ENCODE data around the gene SBF1. TPM values are rescaled to one million over a fixed set of nuclear protein-coding genes. Genes with fewer than 3 reads are reported as not detected.

The SBF1 gene
- total RNA-seq, 4 donors from 2014 or later, result 92.5 to 137 (median 115) TPM

DNA sequence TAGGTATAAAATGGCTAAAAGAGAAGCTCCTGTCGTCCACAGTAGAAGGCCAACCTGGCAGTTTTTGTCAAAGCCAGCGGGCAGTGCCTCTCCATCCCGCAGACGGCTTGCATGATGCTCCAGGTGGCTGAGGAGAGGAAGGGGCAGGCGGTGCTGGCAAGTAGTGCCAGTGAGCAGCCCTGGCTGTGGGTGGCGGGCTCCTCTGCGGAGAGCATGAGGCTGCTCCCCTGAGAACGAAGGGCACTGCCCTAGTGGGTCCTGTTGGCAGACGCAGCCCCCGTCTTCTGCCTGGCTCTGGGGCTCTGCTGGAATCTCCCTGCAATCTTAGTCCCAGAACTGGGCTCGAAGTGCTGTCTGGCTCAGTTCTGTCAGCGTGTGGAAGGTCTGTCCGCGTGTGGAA is 50.9 kb downstream of the SBF1 start:
- TF ChIP-seq EP300 (IDR thresholded peaks at IDR 0.05) (no peak), POLR2A (IDR thresholded peaks at IDR 0.05) (no peak), POLR2AphosphoS5 (IDR thresholded peaks at IDR 0.05) (no peak)
- TF ChIP-seq, protein P1, sequence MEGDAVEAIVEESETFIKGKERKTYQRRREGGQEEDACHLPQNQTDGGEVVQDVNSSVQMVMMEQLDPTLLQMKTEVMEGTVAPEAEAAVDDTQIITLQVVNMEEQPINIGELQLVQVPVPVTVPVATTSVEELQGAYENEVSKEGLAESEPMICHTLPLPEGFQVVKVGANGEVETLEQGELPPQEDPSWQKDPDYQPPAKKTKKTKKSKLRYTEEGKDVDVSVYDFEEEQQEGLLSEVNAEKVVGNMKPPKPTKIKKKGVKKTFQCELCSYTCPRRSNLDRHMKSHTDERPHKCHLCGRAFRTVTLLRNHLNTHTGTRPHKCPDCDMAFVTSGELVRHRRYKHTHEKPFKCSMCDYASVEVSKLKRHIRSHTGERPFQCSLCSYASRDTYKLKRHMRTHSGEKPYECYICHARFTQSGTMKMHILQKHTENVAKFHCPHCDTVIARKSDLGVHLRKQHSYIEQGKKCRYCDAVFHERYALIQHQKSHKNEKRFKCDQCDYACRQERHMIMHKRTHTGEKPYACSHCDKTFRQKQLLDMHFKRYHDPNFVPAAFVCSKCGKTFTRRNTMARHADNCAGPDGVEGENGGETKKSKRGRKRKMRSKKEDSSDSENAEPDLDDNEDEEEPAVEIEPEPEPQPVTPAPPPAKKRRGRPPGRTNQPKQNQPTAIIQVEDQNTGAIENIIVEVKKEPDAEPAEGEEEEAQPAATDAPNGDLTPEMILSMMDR (IDR thresholded peaks at IDR 0.05), result no peak
- no peak for DNase-seq (ENCODE audit: low spot score in 2 of 2)
- H3K4me3 ChIP-seq, result no peak overlapping the region
- peaks cover 85% of the 10 kb centered on the region for H3K36me3 ChIP-seq
- H3K9me3 ChIP-seq, result no peaks in the 10 kb centered on the region
- H3K4me1 ChIP-seq, result no peaks in the 10 kb centered on the region
- no peaks in the 10 kb centered on the region for H3K27me3 ChIP-seq
- H3K27ac ChIP-seq, result no peak overlapping the region
- WGBS, result 94% methylated on average over 14 of the region's 14 CpGs

DNA sequence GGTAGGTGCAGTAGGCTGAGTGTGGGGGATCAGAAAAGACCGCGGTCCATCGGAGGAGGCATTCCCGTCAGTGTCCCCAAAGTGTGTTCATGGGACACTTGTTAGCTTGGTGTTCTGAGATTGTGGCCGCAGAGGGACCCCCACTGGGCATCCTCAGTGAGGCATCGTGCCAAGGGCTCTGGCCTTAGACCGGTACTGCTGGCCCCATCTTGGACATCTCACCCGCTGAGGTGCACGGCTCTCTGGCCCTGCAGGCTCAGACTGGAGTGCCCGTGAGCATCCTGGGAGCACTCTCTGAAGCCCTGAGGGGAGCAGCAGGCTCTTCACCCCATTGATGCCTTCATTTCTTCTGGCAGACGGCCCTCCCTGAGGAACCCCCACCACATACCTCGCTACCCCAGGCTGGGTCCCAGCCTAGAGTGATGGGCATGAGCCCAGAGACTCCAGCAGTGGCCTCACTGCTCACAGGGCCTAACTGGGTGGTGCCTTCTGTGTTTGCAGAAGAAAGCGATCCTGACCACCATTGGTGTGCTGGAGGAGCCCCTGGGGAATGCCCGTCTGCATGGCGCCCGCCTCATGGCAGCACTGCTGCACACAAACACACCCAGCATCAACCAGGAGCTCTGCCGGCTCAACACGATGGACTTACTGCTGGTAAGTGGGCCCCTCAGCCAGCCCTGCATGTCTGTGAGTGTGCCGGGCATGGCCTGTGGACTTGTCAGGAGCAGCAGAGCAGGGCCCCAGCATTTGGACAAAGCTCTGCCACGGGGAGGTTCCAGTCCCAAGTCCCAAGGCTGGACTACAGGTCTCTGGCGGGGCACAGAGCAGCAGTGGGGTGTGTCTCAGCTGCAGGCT is 51.6 kb downstream of the SBF1 start:
- H3K36me3 ChIP-seq, result peaks cover 85% of the 10 kb centered on the region
- no peak for DNase-seq (ENCODE audit: low spot score in 2 of 2)
- WGBS, result 93% methylated on average over 18 of the region's 21 CpGs
- no peaks in the 10 kb centered on the region for H3K27me3 ChIP-seq
- H3K27ac ChIP-seq, result no peak overlapping the region
- H3K4me1 ChIP-seq, result no peaks in the 10 kb centered on the region
- no peak for TF ChIP-seq POLR2AphosphoS5 (IDR thresholded peaks at IDR 0.05)
- TF ChIP-seq EP300 (IDR thresholded peaks at IDR 0.05), result no peak
- TF ChIP-seq, protein P1 (IDR thresholded peaks at IDR 0.05), result no peak
- no peak for TF ChIP-seq POLR2A (IDR thresholded peaks at IDR 0.05)
- no peaks in the 10 kb centered on the region for H3K9me3 ChIP-seq
- H3K4me3 ChIP-seq, result no peak overlapping the region

DNA sequence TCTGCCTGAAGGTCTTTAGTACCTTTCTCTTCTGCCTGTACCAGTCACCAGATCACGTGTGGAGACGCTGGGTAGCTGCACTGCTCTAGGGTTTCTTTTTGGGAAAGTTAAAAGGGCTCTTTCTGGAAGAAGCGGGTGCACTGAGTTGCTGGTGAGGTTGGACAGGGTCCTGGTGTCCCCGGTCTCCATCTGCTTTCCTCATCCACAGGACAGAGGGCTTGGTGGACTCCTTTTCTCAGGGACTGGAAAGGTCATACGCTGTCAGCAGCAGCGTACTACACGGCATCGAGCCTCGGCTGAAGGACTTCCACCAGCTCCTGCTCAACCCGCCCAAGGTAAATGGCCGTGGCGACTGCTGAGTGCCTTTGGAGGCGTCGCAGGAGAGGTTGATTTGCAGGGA is 52.8 kb downstream of the SBF1 start:
- 94% methylated on average over 9 of the region's 14 CpGs for WGBS
- H3K27me3 ChIP-seq, result no peaks in the 10 kb centered on the region
- no peak for TF ChIP-seq POLR2AphosphoS5 (IDR thresholded peaks at IDR 0.05)
- no peak for TF ChIP-seq POLR2A (IDR thresholded peaks at IDR 0.05)
- no peak for TF ChIP-seq EP300 (IDR thresholded peaks at IDR 0.05)
- TF ChIP-seq, protein P1 (IDR thresholded peaks at IDR 0.05), result no peak
- no peak for DNase-seq (ENCODE audit: low spot score in 2 of 2)
- no peak overlapping the region for H3K27ac ChIP-seq
- no peak overlapping the region for H3K4me3 ChIP-seq
- H3K36me3 ChIP-seq, result peaks cover 88% of the 10 kb centered on the region
- no peaks in the 10 kb centered on the region for H3K4me1 ChIP-seq
- H3K9me3 ChIP-seq, result no peaks in the 10 kb centered on the region

DNA sequence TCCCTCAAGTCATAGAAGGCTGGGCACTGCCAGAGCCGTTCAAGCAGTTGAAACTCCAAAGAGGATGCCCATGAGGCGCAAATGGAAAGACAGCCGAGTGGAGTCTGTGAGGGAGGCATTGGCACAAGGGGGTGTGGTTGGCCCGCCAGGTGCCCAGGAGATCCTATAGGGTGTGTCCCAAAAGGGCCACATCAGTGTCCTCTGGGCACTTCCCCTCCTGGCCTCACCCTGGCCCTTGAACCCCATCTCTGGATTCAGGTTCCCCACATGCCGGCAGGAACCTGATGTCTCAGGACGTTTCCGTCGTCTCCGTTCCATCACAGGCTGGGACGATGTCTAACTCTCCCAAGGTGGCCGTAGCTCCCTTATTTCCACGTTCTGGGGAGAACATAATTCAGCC is 54.3 kb downstream of the SBF1 start:
- TF ChIP-seq POLR2AphosphoS5 (IDR thresholded peaks at IDR 0.05) (no peak), EP300 (IDR thresholded peaks at IDR 0.05) (no peak), POLR2A (IDR thresholded peaks at IDR 0.05) (no peak)
- TF ChIP-seq, protein P1 (IDR thresholded peaks at IDR 0.05), result no peak
- peaks cover 97% of the 10 kb centered on the region for H3K36me3 ChIP-seq
- H3K27ac ChIP-seq, result no peak overlapping the region
- no peaks in the 10 kb centered on the region for H3K27me3 ChIP-seq
- 88% methylated on average over 12 of the region's 12 CpGs for WGBS
- no peaks in the 10 kb centered on the region for H3K4me1 ChIP-seq
- no peak overlapping the region for H3K4me3 ChIP-seq
- no peaks in the 10 kb centered on the region for H3K9me3 ChIP-seq
- no peak for DNase-seq (ENCODE audit: low spot score in 2 of 2)

DNA sequence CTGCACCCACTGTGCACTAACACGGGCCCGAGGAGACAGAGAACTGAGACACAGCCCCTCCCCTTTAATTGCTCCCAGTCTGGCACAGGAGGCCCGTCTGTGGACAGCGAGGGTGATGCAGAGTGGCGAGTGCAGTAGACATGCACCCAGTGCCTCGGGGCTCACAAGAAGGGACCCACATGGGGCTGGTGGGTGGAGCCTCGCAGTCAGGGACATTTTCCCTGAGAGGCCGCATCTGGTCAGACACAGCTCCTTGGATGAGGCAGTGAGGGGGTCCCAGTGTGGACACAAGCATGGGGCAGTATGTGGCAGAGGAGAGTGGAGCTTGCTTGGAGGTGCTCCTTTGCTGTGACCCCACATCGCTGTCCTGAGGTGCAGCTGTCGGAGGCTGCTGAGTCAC is 54.8 kb downstream of the SBF1 start:
- Histone ChIP-seq H3K4me1 (no peaks in the 10 kb centered on the region), H3K36me3 (peaks cover 97% of the 10 kb centered on the region)
- 96% methylated on average over 8 of the region's 10 CpGs for WGBS

More for the DNA sequence above, 54.8 kb downstream of the SBF1 start:
- no peak overlapping the region for H3K27ac ChIP-seq
- H3K9me3 ChIP-seq, result no peaks in the 10 kb centered on the region
- H3K27me3 ChIP-seq, result no peaks in the 10 kb centered on the region
- DNase-seq (ENCODE audit: low spot score in 2 of 2), result no peak
- H3K4me3 ChIP-seq, result no peak overlapping the region
- no peak for TF ChIP-seq EP300 (IDR thresholded peaks at IDR 0.05)
- TF ChIP-seq, protein P1 (IDR thresholded peaks at IDR 0.05), result no peak
- no peak for TF ChIP-seq POLR2A (IDR thresholded peaks at IDR 0.05)
- no peak for TF ChIP-seq POLR2AphosphoS5 (IDR thresholded peaks at IDR 0.05)
